Stomach (tissue), 9 donors: ENCODE results near the gene IARS2. TPM values are rescaled to one million over a fixed set of nuclear protein-coding genes. Genes with fewer than 3 reads are reported as not detected.

Experiments
- DNase-seq, 2 donors: peaks; one replicate each; pipeline versions ENCODE4 v3.0.0 to v3.0.0-alpha.2; 2013 to 2019
- H3K27ac ChIP-seq, 5 donors: fragments of 200-600 bp in 4 of 5; sonication (generic) in 4 of 5; one replicate each; pipeline ENCODE4 v1.5.1; 2013 to 2019; ENCODE audit warnings: mild to moderate bottlenecking in 1 of 5, moderate library complexity in 1 of 5
- H3K27me3 ChIP-seq, 3 donors: fragments of 200-600 bp; sonication (generic); one replicate each; pipeline ENCODE4 v1.5.1; 2017 to 2019; ENCODE audit warnings: mixed run types in 1 of 3
- H3K36me3 ChIP-seq, 4 donors: fragments of 200-600 bp; sonication (generic); 1 replicate in 3 of 4; 2 replicates in 1 of 4; pipeline ENCODE4 v1.5.1; 2016 to 2019
- H3K4me1 ChIP-seq, 4 donors: fragments of 200-600 bp; sonication (generic); one replicate each; pipeline ENCODE4 v1.5.1; 2016 to 2019
- H3K4me3 ChIP-seq, 4 donors: fragments of 200-600 bp; sonication (generic) in 3 of 4; one replicate each; pipeline ENCODE4 v1.5.1; 2016 to 2019; ENCODE audit warnings: mild to moderate bottlenecking in 1 of 4
- H3K9me3 ChIP-seq, 4 donors: fragments of 200-600 bp; sonication (generic); one replicate each; pipeline ENCODE4 v1.5.1; 2016 to 2019
- CTCF ChIP-seq, 7 experiments: fragments of 450-650 bp in 4 of 7; fragments of 200-600 bp in 3 of 7; sonication (generic) in 3 of 7; IDR thresholded peaks; one replicate each; pipeline ENCODE4 v1.5.1; 2016 to 2019; ENCODE audit warnings: antibody characterized with exemption in 7 of 7, control low read depth in 2 of 7, mild to moderate bottlenecking in 1 of 7
- EP300 ChIP-seq: sonication (generic); formaldehyde crosslinking; IDR thresholded peaks from one replicate; pipeline ENCODE4 v1.6.1; 2017; ENCODE audit warnings: antibody characterized with exemption
- POLR2A ChIP-seq, 4 donors: fragments of 450-650 bp; IDR thresholded peaks; one replicate each; pipeline ENCODE4 v1.6.1; 2016; ENCODE audit warnings: antibody characterized with exemption in 4 of 4, control low read depth in 2 of 4, mild to moderate bottlenecking in 1 of 4, moderate library complexity in 1 of 4
- POLR2AphosphoS5 ChIP-seq, 3 donors: sonication (generic); formaldehyde crosslinking; IDR thresholded peaks; one replicate each; pipeline ENCODE4 v1.6.1; 2016; ENCODE audit warnings: antibody characterized with exemption in 3 of 3
- WGBS, 5 donors: extraction: QIAGEN DNeasy Blood & Tissue Kit in 3 of 5; methylation state at CpG; one replicate each; pipeline versions ENCODE4 v1.1.5 to v1.1.7; 2013 to 2018; 5-methylcytosine and 5-hydroxymethylcytosine counted together
- intact Hi-C: fragments of 100-400 bp; cut with DNase I; formaldehyde crosslinking; loops from one replicate; pipeline ENCODE4 v1.15.1; 2023; ENCODE audit warnings: low total_unique reads
- polyA plus RNA-seq, 3 donors: library from polyadenylated mRNA; stranded (reverse); fragments of 200-250 nt; gene quantifications; one replicate each; pipeline ENCODE4 v1.2.3, GENCODE V29; 2013
- total RNA-seq, 5 donors: library from RNA; depleted of rRNA; stranded (reverse); fragments of >200 nt; gene quantifications; one replicate each; pipeline versions ENCODE4 v1.1.0 to v1.2.3, GENCODE V29; 2014 to 2016
- donor health status: healthy with polysubstance abuse.
- donor health status: Bipolar disorder and iron deficiency.
- donor health status: healthy.

The IARS2 gene
- total and polyA plus RNA-seq, 8 donors, result 11.0 to 132 (median 35.3) TPM

DNA sequence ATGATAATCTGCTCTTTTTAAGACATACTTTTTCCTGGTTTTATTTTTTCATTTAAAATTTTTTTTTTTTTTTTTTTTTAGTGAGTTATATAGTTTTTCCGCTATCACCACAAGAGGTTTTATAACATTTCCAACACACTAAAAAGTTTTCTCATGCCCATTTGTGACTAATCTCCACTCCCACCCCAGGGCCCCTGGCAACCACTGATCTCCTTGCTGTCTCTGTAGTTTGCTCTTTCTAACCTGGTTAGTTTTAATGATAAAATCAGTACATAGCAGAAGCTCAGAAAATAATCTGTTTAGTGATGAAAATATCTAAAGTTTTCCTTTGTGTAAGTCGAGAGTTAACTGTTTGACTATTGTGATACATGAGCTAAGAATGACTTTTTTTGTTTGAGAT lies 41.8 kb downstream of the IARS2 start:
- 78 to 93% (median 83%) methylated on average over 2 of the region's 2 CpGs for WGBS, 5 donors
- Histone ChIP-seq H3K27ac (no peak overlapping the region), H3K9me3 (no peaks in the 10 kb centered on the region), H3K36me3 (peaks cover 30 to 98% (median 97%) of the 10 kb centered on the region in 4 donors), H3K4me3 (no peak overlapping the region), H3K4me1 (no peaks in the 10 kb centered on the region), H3K27me3 (no peaks in the 10 kb centered on the region)
- no peak for DNase-seq
- TF ChIP-seq POLR2AphosphoS5 (IDR thresholded peaks at IDR 0.05), result no peak
- no peak for TF ChIP-seq CTCF (IDR thresholded peaks at IDR 0.05)
- TF ChIP-seq EP300, result no peak
- intact Hi-C loops, result no loop called here

DNA sequence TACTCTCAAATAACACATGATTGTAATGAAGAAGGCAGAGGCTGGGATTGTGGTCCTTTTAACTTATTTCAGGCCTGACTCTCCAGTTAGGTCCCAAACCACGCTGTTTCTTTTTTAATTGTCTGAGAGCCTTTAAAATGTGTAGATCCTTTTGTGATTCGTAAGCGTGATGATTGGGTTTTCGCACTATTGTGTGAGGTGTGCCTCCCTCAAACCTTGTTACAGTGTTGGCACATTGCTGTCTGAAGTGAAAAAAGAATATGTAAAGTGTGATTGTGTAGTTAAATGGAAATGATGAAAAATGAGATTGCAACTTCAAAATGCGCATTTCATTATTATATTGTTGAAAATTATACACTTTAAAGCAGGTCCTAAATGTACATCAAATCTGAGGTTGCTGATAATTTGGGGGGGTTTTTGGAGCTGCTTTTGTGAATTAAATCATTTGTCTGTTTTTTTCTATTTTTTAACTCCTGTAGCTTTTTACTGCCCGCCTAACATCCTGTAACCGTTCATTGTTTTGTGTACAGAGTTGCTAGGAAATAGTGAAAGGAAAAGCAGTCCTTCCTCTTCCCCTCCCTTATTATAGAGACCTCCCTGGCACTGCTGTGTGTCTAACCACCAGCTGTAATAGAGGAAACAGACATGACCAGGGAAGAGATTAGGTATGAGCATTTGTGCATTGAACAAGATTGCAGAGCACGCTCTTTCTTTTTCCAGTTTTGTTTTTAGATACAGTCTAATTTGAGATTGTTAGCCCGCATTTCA lies 43.3 kb downstream of the IARS2 start:
- DNase-seq, result peak in 1 of 2 donors; percentile 67
- H3K27ac ChIP-seq, result peak overlapping the region in 1 of 5 donors; percentile 32
- peaks cover 39 to 99% (median 98%) of the 10 kb centered on the region in 4 donors for H3K36me3 ChIP-seq
- WGBS, 5 donors, result 73 to 84% (median 77%) methylated on average over 9 of the region's 9 CpGs
- TF ChIP-seq CTCF (IDR thresholded peaks at IDR 0.05) (no peak), POLR2A (IDR thresholded peaks at IDR 0.05) (no peak)
- no peaks in the 10 kb centered on the region for H3K27me3 ChIP-seq
- intact Hi-C loops, result no loop called here
- no peaks in the 10 kb centered on the region for H3K4me1 ChIP-seq
- no peak overlapping the region for H3K4me3 ChIP-seq
- no peaks in the 10 kb centered on the region for H3K9me3 ChIP-seq

- Histone ChIP-seq H3K4me3 (no peak overlapping the region), H3K27ac (no peak overlapping the region), H3K9me3 (no peaks in the 10 kb centered on the region), H3K36me3 (peaks cover 29 to 98% (median 87%) of the 10 kb centered on the region in 4 donors), H3K4me1 (no peaks in the 10 kb centered on the region), H3K27me3 (no peaks in the 10 kb centered on the region)
- intact Hi-C loops, result no loop called here
- TF ChIP-seq EP300 (no peak), CTCF (IDR thresholded peaks at IDR 0.05) (no peak)
- 80 to 88% (median 83%) methylated on average over 6 of the region's 6 CpGs for WGBS, 5 donors
- DNase-seq, result no peak
Observed at GRCh38 chr1:220139966-220140365, 46.0 kb downstream of the IARS2 start.

- H3K9me3 ChIP-seq, result no peaks in the 10 kb centered on the region
- H3K27ac ChIP-seq, result no peak overlapping the region
- H3K4me1 ChIP-seq, result peaks cover 0 to 2% (median under 1%) of the 10 kb centered on the region in 4 donors
- WGBS, 5 donors, result 91 to 96% (median 93%) methylated on average over 5 of the region's 5 CpGs
- DNase-seq, result no peak
- intact Hi-C loops, result no loop called here
- TF ChIP-seq EP300 (no peak), CTCF (IDR thresholded peaks at IDR 0.05) (no peak), POLR2A (IDR thresholded peaks at IDR 0.05) (no peak), POLR2AphosphoS5 (IDR thresholded peaks at IDR 0.05) (no peak)
- no peak overlapping the region for H3K4me3 ChIP-seq
- peaks cover 34 to 94% (median 76%) of the 10 kb centered on the region in 4 donors for H3K36me3 ChIP-seq
- H3K27me3 ChIP-seq, result no peaks in the 10 kb centered on the region
Observed at GRCh38 chr1:220144051-220144450, 50.1 kb downstream of the IARS2 start.
